CD4-positive, CD25-positive, alpha-beta regulatory T cell (primary cell): Measurements from ENCODE around the gene GRM5. TPM values are rescaled to one million over a fixed set of nuclear protein-coding genes. Genes with fewer than 3 reads are reported as not detected.
"Not testable (repeated sequence)": the region's sequence is repeated elsewhere in the genome, so short reads cannot be mapped to it uniquely, and the experiment has no call there.

Experiments
- ATAC-seq, 2 donors: fragments of 150-1000 bp; cut with Tn5 transposase; one replicate each; pipeline ENCODE4 v1.10.0; 2021; ENCODE audit warnings: low read depth in 2 of 2, moderate number of reproducible peaks in 2 of 2, moderate library complexity in 1 of 2
- DNase-seq, 3 donors: peaks; one replicate each; pipeline versions ENCODE4 v3.0.0 to v3.0.0-alpha.2; 2012 to 2022; ENCODE audit warnings: mixed read lengths in 1 of 3
- H3K27ac ChIP-seq: one replicate; pipeline ENCODE4 v1.7.0; 2013; ENCODE audit warnings: mild to moderate bottlenecking, low read length; ENCODE audit not compliant: insufficient read depth, poor library complexity, severe bottlenecking
- H3K27me3 ChIP-seq: one replicate; pipeline ENCODE4 v1.7.0; 2013; ENCODE audit warnings: low read length; ENCODE audit not compliant: control insufficient read depth, insufficient read depth
- H3K36me3 ChIP-seq: one replicate; pipeline ENCODE4 v1.7.0; 2013; ENCODE audit warnings: mild to moderate bottlenecking, low read length, moderate library complexity; ENCODE audit not compliant: control insufficient read depth, insufficient read depth
- H3K4me1 ChIP-seq: 2 replicates; pipeline ENCODE4 v1.7.0; 2013; ENCODE audit warnings: mild to moderate bottlenecking, low read length; ENCODE audit not compliant: insufficient read depth, control insufficient read depth, poor library complexity, severe bottlenecking
- H3K4me3 ChIP-seq: one replicate; pipeline ENCODE4 v1.7.0; 2013; ENCODE audit warnings: low read depth, mild to moderate bottlenecking, low read length, moderate library complexity
- H3K9me3 ChIP-seq, 2 experiments: 1 replicate in 1 of 2; 2 replicates in 1 of 2; pipeline ENCODE4 v1.7.0; 2013; ENCODE audit warnings: low read length in 2 of 2, mild to moderate bottlenecking in 1 of 2, moderate library complexity in 1 of 2; ENCODE audit not compliant: control insufficient read depth in 2 of 2
- H3K27ac Mint-ChIP-seq, 3 donors: one replicate each; pipeline ENCODE4 v1.8.0; 2020 to 2022; ENCODE audit warnings: mild to moderate bottlenecking in 3 of 3, mixed read lengths in 3 of 3, moderate library complexity in 2 of 3
- H3K27me3 Mint-ChIP-seq: one replicate; pipeline ENCODE4 v1.8.0; 2022; ENCODE audit warnings: mild to moderate bottlenecking, mixed read lengths
- H3K36me3 Mint-ChIP-seq: one replicate; pipeline ENCODE4 v1.8.0; 2020; ENCODE audit warnings: mixed read lengths
- H3K4me1 Mint-ChIP-seq, 4 donors: one replicate each; pipeline ENCODE4 v1.8.0; 2020 to 2022; ENCODE audit warnings: mixed read lengths in 4 of 4, mild to moderate bottlenecking in 1 of 4
- H3K4me3 Mint-ChIP-seq, 4 donors: one replicate each; pipeline ENCODE4 v1.8.0; 2020 to 2022; ENCODE audit warnings: mild to moderate bottlenecking in 4 of 4, mixed read lengths in 4 of 4, moderate library complexity in 3 of 4
- H3K9me3 Mint-ChIP-seq, 7 donors: one replicate each; pipeline ENCODE4 v1.8.0; 2020 to 2022; ENCODE audit warnings: mixed read lengths in 7 of 7, mild to moderate bottlenecking in 3 of 7, moderate library complexity in 2 of 7
- polyA plus RNA-seq, 4 donors: library from polyadenylated mRNA; unstranded; fragments of 300-500 nt; fragmentation: Illumina TruSeq; gene quantifications; one replicate each; pipeline ENCODE4 v1.2.3, GENCODE V29; 2021
- total RNA-seq: library from RNA; stranded (reverse); gene quantifications from one replicate; pipeline ENCODE4 v1.2.3, GENCODE V29; 2022

Gene GRM5
- total and polyA plus RNA-seq, 5 donors from 2014 or later: not detected

- Mint-ChIP-seq H3K4me1 (peaks cover 3 to 17% (median 4%) of the 10 kb centered on the region in 4 donors), H3K4me3 (peak overlapping the region in 1 of 4 donors; percentile 13)
- H3K27me3 Mint-ChIP-seq, H3K4me3 ChIP-seq, DNase-seq, ATAC-seq, H3K27me3 ChIP-seq, H3K9me3 ChIP-seq, H3K36me3 Mint-ChIP-seq, H3K27ac ChIP-seq, H3K4me1 ChIP-seq, H3K36me3 ChIP-seq, H3K9me3 Mint-ChIP-seq, H3K27ac Mint-ChIP-seq: not testable (repeated sequence)
Measured at GRCh38 chr11:88849773-88850172, 216.0 kb downstream of the GRM5 start.

- Mint-ChIP-seq H3K27ac (no peak overlapping the region), H3K36me3 (no peaks in the 10 kb centered on the region), H3K27me3 (no peaks in the 10 kb centered on the region), H3K4me1 (peaks cover 6 to 21% (median 7%) of the 10 kb centered on the region in 4 donors), H3K9me3 (no peaks in the 10 kb centered on the region), H3K4me3 (peak overlapping the region in 1 of 4 donors; percentile 13)
- Histone ChIP-seq H3K27ac (no peak overlapping the region), H3K4me1 (no peaks in the 10 kb centered on the region), H3K4me3 (no peak overlapping the region), H3K27me3 (no peaks in the 10 kb centered on the region), H3K9me3 (no peaks in the 10 kb centered on the region), H3K36me3 (no peaks in the 10 kb centered on the region)
- ATAC-seq (no peak), DNase-seq (no peak)
Measured at GRCh38 chr11:88849368-88849767, 216.4 kb downstream of the GRM5 start.

- H3K27me3 Mint-ChIP-seq, H3K36me3 Mint-ChIP-seq, DNase-seq, H3K9me3 ChIP-seq, H3K9me3 Mint-ChIP-seq, H3K36me3 ChIP-seq, H3K4me1 ChIP-seq, H3K27ac ChIP-seq, H3K4me3 Mint-ChIP-seq, ATAC-seq, H3K4me3 ChIP-seq, H3K27me3 ChIP-seq, H3K27ac Mint-ChIP-seq: not testable (repeated sequence)
- peaks cover 11 to 48% (median 23%) of the 10 kb centered on the region in 4 donors for H3K4me1 Mint-ChIP-seq
Measured at GRCh38 chr11:88846266-88846665, 219.5 kb downstream of the GRM5 start.

DNA sequence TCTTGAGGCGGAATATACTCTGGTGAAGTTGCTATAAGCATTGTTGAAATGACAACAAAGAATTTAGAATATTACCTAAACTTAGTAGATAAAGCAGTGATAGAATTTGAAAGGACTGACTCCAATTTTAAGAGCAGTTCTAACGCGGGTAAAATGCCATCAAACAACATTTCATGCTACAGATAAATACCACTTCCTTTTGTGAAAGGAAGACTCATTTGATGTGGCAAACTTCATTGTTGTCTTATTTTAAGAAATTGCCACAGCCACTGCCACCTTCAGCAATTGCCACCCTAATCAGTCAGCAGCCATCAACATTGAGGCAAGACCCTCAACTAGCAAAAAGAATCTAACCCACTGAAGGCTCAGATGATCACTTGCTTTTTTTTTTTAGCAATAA, 220.8 kb downstream of the GRM5 start:
- not testable (repeated sequence) for H3K9me3 ChIP-seq, H3K9me3 Mint-ChIP-seq, ATAC-seq, H3K27me3 Mint-ChIP-seq, H3K4me1 ChIP-seq, H3K27me3 ChIP-seq, H3K36me3 Mint-ChIP-seq, H3K27ac ChIP-seq, H3K36me3 ChIP-seq
- H3K4me3 ChIP-seq: peak overlapping the region; percentile 26
- Mint-ChIP-seq H3K27ac (peak overlapping the region; percentile 84 to 96 (median 85)), H3K4me1 (peaks cover 11 to 61% (median 24%) of the 10 kb centered on the region in 4 donors), H3K4me3 (peak overlapping the region in 3 of 4 donors; percentile 36 to 62 (median 59))
- peak in 2 of 3 donors; percentile 56 to 66 for DNase-seq

GRCh38 chr11:88843766-88844426, 221.9 kb downstream of the GRM5 start:
- not testable (repeated sequence) for H3K4me3 ChIP-seq, H3K9me3 Mint-ChIP-seq, H3K36me3 Mint-ChIP-seq, H3K9me3 ChIP-seq, H3K27me3 ChIP-seq, H3K27me3 Mint-ChIP-seq, H3K4me1 ChIP-seq, H3K36me3 ChIP-seq, H3K27ac ChIP-seq
- peak; percentile 96 to 99 for ATAC-seq
- peak; percentile 2 to 85 (median 74) for DNase-seq
- H3K4me3 Mint-ChIP-seq: peak overlapping the region; percentile 7 to 62 (median 18)
- H3K4me1 Mint-ChIP-seq: peaks cover 11 to 64% (median 24%) of the 10 kb centered on the region in 4 donors
- H3K27ac Mint-ChIP-seq: peak overlapping the region; percentile 78 to 96 (median 85)

- H3K27ac ChIP-seq, H3K4me1 ChIP-seq, H3K4me3 ChIP-seq, H3K36me3 Mint-ChIP-seq, H3K27ac Mint-ChIP-seq, DNase-seq, H3K27me3 ChIP-seq, H3K9me3 Mint-ChIP-seq, H3K36me3 ChIP-seq, ATAC-seq, H3K27me3 Mint-ChIP-seq, H3K4me3 Mint-ChIP-seq, H3K9me3 ChIP-seq: not testable (repeated sequence)
- H3K4me1 Mint-ChIP-seq: peaks cover 0 to 46% (median 10%) of the 10 kb centered on the region in 4 donors
Measured at GRCh38 chr11:88838139-88838538, 227.6 kb downstream of the GRM5 start.

DNA sequence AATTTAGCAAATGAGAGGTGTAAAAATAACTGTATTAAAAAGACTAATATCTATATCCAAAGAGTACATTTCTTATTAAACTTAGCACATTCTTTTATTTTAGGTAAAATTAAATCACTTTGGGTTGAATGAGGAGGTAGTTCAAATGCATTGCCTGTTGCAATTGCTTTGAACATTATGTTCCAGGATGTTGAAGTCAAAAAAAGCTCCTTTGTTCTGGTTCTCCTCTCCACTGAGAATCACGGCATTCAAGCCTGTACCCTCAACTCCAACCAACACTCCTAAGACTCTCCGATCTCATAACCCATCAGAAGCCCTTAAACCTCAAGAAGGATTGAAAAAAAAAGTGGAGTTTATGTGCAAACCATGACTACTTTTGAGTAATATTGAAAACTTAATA, 230.1 kb downstream of the GRM5 start:
- H3K4me3 ChIP-seq, ATAC-seq, H3K27me3 ChIP-seq, DNase-seq, H3K27ac ChIP-seq, H3K4me1 ChIP-seq, H3K27ac Mint-ChIP-seq, H3K4me3 Mint-ChIP-seq, H3K9me3 ChIP-seq, H3K36me3 ChIP-seq, H3K36me3 Mint-ChIP-seq, H3K27me3 Mint-ChIP-seq, H3K9me3 Mint-ChIP-seq: not testable (repeated sequence)
- H3K4me1 Mint-ChIP-seq: peaks cover 0 to 26% (median 3%) of the 10 kb centered on the region in 4 donors

DNA sequence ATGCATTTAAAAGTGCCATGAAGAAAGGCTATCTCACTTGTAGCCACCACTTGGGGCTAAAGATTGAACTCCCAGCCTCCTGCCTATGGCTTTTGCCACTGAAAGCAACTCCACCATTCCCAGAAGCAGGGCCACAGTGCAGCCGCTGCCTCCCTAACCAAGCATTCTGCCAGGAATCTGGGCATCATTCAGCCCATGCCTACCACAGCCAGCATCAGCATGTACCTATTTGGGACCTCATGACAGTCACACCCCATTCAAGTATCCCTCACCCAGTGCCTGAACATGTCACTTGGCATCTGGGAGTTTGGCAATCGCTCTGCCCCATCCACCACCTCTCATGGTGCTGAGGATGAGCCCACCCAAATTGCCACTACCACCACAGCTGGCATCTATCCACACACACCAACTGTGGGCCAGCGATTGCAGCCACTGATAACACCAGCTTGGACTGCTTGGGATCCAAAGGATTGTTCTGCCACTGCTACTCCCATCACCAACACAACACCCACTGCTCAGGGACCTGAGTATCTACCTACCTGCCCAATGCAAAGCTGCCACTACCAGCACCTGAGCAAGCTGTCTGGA, 234.4 kb downstream of the GRM5 start:
- Histone ChIP-seq H3K27me3 (no peaks in the 10 kb centered on the region), H3K9me3 (no peaks in the 10 kb centered on the region), H3K27ac (no peak overlapping the region), H3K4me3 (no peak overlapping the region), H3K36me3 (no peaks in the 10 kb centered on the region), H3K4me1 (no peaks in the 10 kb centered on the region)
- Mint-ChIP-seq H3K27ac (no peak overlapping the region), H3K36me3 (no peaks in the 10 kb centered on the region), H3K9me3 (peaks cover 0 to 4% (median 0%) of the 10 kb centered on the region in 7 donors), H3K4me1 (peaks cover 0 to 12% (median 3%) of the 10 kb centered on the region in 4 donors), H3K27me3 (no peaks in the 10 kb centered on the region), H3K4me3 (no peak overlapping the region)
- no peak for DNase-seq
- ATAC-seq: no peak
